GM12878 (cell line): ENCODE measurements around the gene GID8.

Source experiments
- CTCF ChIP-seq, 3 experiments: IDR thresholded peaks in 2 of 3; conservative IDR thresholded peaks in 1 of 3; 2 replicates each; pipeline ENCODE4 v1.5.1; 2011; ENCODE audit warnings: low read depth in 3 of 3, low read length in 3 of 3, mild to moderate bottlenecking in 3 of 3, control low read depth in 2 of 3, moderate library complexity in 2 of 3, inconsistent platforms in 1 of 3, mixed read lengths in 1 of 3; ENCODE audit not compliant: control insufficient read depth in 2 of 3, insufficient read depth in 1 of 3; ENCODE audit errors: extremely low read depth in 1 of 3
- EGR1 ChIP-seq, 2 experiments: IDR thresholded peaks; 1 replicate in 1 of 2; 2 replicates in 1 of 2; pipeline ENCODE4 v1.6.1; 2011 to 2012; ENCODE audit warnings: low read depth in 2 of 2, low read length in 2 of 2, borderline replicate concordance in 1 of 2, mild to moderate bottlenecking in 1 of 2, moderate library complexity in 1 of 2
- EZH2 ChIP-seq: IDR thresholded peaks from 2 replicates; pipeline ENCODE4 v1.6.1; 2012; ENCODE audit warnings: low read depth, mild to moderate bottlenecking, control low read depth, inconsistent platforms, low read length, borderline replicate concordance; ENCODE audit not compliant: control insufficient read depth
- GATAD2B ChIP-seq: fragments of 450-650 bp; conservative IDR thresholded peaks from 2 replicates; pipeline ENCODE4 v1.6.1; 2017; ENCODE audit warnings: low read depth, mild to moderate bottlenecking, moderate library complexity
- LARP7 ChIP-seq: fragments of 450-650 bp; IDR thresholded peaks from 2 replicates; pipeline ENCODE4 v1.6.1; 2017; ENCODE audit warnings: mild to moderate bottlenecking
- NFYA ChIP-seq: IDR thresholded peaks from 2 replicates; pipeline ENCODE4 v1.6.1; 2011; ENCODE audit warnings: low read depth, mild to moderate bottlenecking, low read length, improper control_type of control experiment, borderline replicate concordance
- RCOR1 ChIP-seq: conservative IDR thresholded peaks from 2 replicates; pipeline ENCODE4 v1.6.1; 2012; ENCODE audit warnings: low read depth, low read length, improper control_type of control experiment
- USF2 ChIP-seq: IDR thresholded peaks from 2 replicates; pipeline ENCODE4 v1.6.1; 2011; ENCODE audit warnings: low read depth, low read length, improper control_type of control experiment, borderline replicate concordance
- ZNF24 ChIP-seq: fragments of 450-650 bp; IDR thresholded peaks from 2 replicates; pipeline ENCODE4 v1.6.1; 2017; ENCODE audit warnings: antibody characterized with exemption, mild to moderate bottlenecking
- TF ChIP-seq, protein P1 (sequence below): fragments of 450-650 bp; IDR thresholded peaks from 2 replicates; pipeline ENCODE4 v1.6.1; 2014; ENCODE audit warnings: mild to moderate bottlenecking

DNA sequence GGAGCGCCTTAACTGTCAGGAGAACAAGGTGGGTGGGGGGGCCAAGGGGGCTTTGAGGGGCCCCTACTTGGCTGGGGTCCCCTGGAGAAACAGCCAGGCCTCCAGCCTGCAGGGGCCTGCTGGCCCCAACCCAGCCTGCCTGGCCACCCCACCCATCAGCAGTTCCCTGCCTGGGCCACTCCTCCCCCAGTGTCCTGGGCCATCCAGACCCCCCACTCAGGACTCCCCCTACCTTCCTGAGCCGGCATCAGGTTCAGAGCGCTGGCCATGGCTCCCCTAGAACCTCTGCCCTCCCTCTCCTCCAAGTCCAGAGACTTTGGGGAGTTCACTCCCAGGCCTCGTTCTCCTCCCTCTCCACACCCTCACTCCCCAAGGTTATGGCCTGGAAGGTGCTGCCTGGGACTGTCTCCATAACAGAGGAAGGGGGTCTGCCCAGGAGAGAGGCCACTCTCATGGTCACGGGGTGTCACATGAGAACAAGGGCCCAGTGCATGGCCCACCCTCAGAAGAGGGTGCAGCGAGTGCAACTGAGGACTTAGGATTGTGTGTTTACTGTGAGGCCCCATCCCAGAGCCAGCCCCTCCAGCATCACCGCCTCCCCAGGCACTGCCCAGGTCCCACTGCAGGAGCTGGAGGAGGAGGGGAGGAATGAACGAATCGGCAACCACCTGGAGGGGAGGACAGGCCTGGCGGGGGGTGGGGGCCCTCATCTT is 20.6 kb downstream of the GID8 start:
- TF ChIP-seq ZNF24 (no peak), NFYA (no peak), CTCF (IDR thresholded peaks at IDR 0.05 in 2 of 3, conservative IDR thresholded peaks at IDR 0.05 in 1 of 3; ENCODE audit: control insufficient read depth in 2 of 3, extremely low read depth in 1 of 3, insufficient read depth in 1 of 3, low read depth in 3 of 3, low read length in 3 of 3) (no peak), LARP7 (no peak), RCOR1 (no peak), EGR1 (IDR thresholded peaks at IDR 0.05; ENCODE audit: borderline replicate concordance in 1 of 2, low read depth in 2 of 2, low read length in 2 of 2) (no peak), USF2 (no peak), GATAD2B (no peak), EZH2 (no peak)
- TF ChIP-seq, protein P1, sequence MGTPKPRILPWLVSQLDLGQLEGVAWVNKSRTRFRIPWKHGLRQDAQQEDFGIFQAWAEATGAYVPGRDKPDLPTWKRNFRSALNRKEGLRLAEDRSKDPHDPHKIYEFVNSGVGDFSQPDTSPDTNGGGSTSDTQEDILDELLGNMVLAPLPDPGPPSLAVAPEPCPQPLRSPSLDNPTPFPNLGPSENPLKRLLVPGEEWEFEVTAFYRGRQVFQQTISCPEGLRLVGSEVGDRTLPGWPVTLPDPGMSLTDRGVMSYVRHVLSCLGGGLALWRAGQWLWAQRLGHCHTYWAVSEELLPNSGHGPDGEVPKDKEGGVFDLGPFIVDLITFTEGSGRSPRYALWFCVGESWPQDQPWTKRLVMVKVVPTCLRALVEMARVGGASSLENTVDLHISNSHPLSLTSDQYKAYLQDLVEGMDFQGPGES: no peak
